Suprapubic skin (tissue), 3 donors: Measurements from ENCODE around the gene GPX6.

Experiments
- CTCF ChIP-seq, 2 donors: fragments of 200-600 bp in 1 of 2; fragments of 450-650 bp in 1 of 2; sonication (generic) in 1 of 2; IDR thresholded peaks; one replicate each; pipeline ENCODE4 v1.5.1; 2016 to 2019; ENCODE audit warnings: antibody characterized with exemption in 2 of 2, mild to moderate bottlenecking in 1 of 2, moderate library complexity in 1 of 2
- POLR2A ChIP-seq, 2 donors: fragments of 450-650 bp; IDR thresholded peaks; one replicate each; pipeline ENCODE4 v1.6.1; 2017; ENCODE audit warnings: antibody characterized with exemption in 2 of 2, mild to moderate bottlenecking in 2 of 2, moderate library complexity in 2 of 2

- TF ChIP-seq CTCF (IDR thresholded peaks at IDR 0.05) (no peak), POLR2A (IDR thresholded peaks at IDR 0.05) (no peak)
These were observed 15.2 kb upstream of the GPX6 start for GRCh38 chr6:28530777-28531176.
